HCT116 (cell line): Measurements from ENCODE around the gene CEP57. TPM values are rescaled to one million over a fixed set of nuclear protein-coding genes. Genes with fewer than 3 reads are reported as not detected.
A peak's percentile ranks its signal among the peaks of the same experiment; 100 is the strongest.

Source experiments
- ATAC-seq: fragments of 200-7000 bp; cut with Tn5 transposase; 2 replicates; pipeline ENCODE4 v1.9.1; 2020; ENCODE audit warnings: mild to moderate bottlenecking, moderate library complexity
- BruUV-seq: library from RNA; stranded (reverse); fragments of 400-500 nt; replicated peaks from 2 replicates; lab custom pipeline; 2021; lab: Mats Ljungman, UMichigan
- CTCF ChIA-PET: fragments of 300-600 bp; sonication (Branson Sonifier 250); formaldehyde crosslinking; loops from one replicate; lab custom pipeline; 2021; ENCODE audit warnings: antibody characterized with exemption; lab: Charles Lee
- POLR2A ChIA-PET: fragments of 300-600, 350-600 bp; sonication (Branson Sonifier 250); formaldehyde crosslinking; loops from one replicate; lab custom pipeline; 2021; ENCODE audit warnings: antibody characterized with exemption; lab: Charles Lee
- RAD21 ChIA-PET, 2 experiments: fragments of 300-600 bp; sonication (Branson Sonifier 250); formaldehyde crosslinking; loops; one replicate each; lab custom pipeline; 2023; ENCODE audit warnings: low total read pairs in 2 of 2; ENCODE audit not compliant: uncharacterized antibody in 2 of 2, unreplicated experiment in 2 of 2, low non-redundant PET in 1 of 2; lab: Charles Lee
- DNase-seq: peaks from one replicate; pipeline ENCODE4 v3.0.0-alpha.2; 2010; ENCODE audit warnings: low read depth, low spot score
- H2AFZ ChIP-seq: fragments of 200-600 bp; shearing (Covaris generic), sonication (generic); 2 replicates; pipeline ENCODE4 v1.6.1; 2017; ENCODE audit warnings: low read depth, mixed run types, mixed read lengths, antibody characterized with exemption, low read length; ENCODE audit not compliant: poor library complexity, severe bottlenecking
- H3K27ac ChIP-seq: 2 replicates; pipeline ENCODE4 v1.5.1; 2012; ENCODE audit warnings: low read depth, low read length
- H3K27me3 ChIP-seq: fragments of 200-600 bp; sonication (generic); 2 replicates; pipeline ENCODE4 v1.6.1; 2016; ENCODE audit warnings: mixed run types, low read length, mixed read lengths; ENCODE audit not compliant: insufficient read depth
- H3K36me3 ChIP-seq, 2 experiments: fragments of 200-500 bp in 1 of 2; fragments of 200-600 bp in 1 of 2; sonication (Bioruptor generic) in 1 of 2; sonication (generic) in 1 of 2; 2 replicates each; pipeline versions ENCODE4 v1.5.1 to v1.6.1; 2014 to 2016; ENCODE audit warnings: low read length in 2 of 2, inconsistent platforms in 1 of 2, mixed read lengths in 1 of 2, mixed run types in 1 of 2; ENCODE audit not compliant: insufficient read depth in 2 of 2, control insufficient read depth in 1 of 2
- H3K4me1 ChIP-seq, 2 experiments: fragments of 200-600 bp in 1 of 2; sonication (generic) in 1 of 2; 2 replicates each; pipeline versions ENCODE4 v1.5.1 to v1.6.1; 2012 to 2017; ENCODE audit warnings: low read length in 2 of 2, inconsistent platforms in 1 of 2, mild to moderate bottlenecking in 1 of 2, mixed read lengths in 1 of 2, mixed run types in 1 of 2, moderate library complexity in 1 of 2; ENCODE audit not compliant: insufficient read depth in 2 of 2, control insufficient read depth in 1 of 2
- H3K4me2 ChIP-seq: fragments of 200-600 bp; sonication (generic); 2 replicates; pipeline ENCODE4 v1.6.1; 2017; ENCODE audit warnings: mixed run types, low read length, mixed read lengths
- H3K4me3 ChIP-seq, 2 experiments: fragments of 200-600 bp in 1 of 2; sonication (generic) in 1 of 2; replicated peaks in 1 of 2; 2 replicates each; pipeline ENCODE4 v1.5.1; 2011 to 2016; ENCODE audit warnings: low read length in 2 of 2, control low read depth in 1 of 2, low read depth in 1 of 2, mild to moderate bottlenecking in 1 of 2, mixed read lengths in 1 of 2, mixed run types in 1 of 2
- H3K79me2 ChIP-seq: fragments of 200-600 bp; sonication (generic); 2 replicates; pipeline ENCODE4 v1.6.1; 2017; ENCODE audit warnings: mild to moderate bottlenecking, mixed run types, low read length, moderate library complexity, mixed read lengths; ENCODE audit not compliant: insufficient read depth
- H3K9ac ChIP-seq: fragments of 200-600 bp; sonication (generic); 2 replicates; pipeline ENCODE4 v1.6.1; 2016; ENCODE audit warnings: low read length, mixed read lengths
- H3K9me2 ChIP-seq: fragments of 200-600 bp; sonication (generic), shearing (Covaris generic); 2 replicates; pipeline ENCODE4 v1.6.1; 2017; ENCODE audit warnings: mixed run types, mild to moderate bottlenecking, moderate library complexity; ENCODE audit not compliant: insufficient read depth
- H3K9me3 ChIP-seq, 2 experiments: fragments of 200-500 bp in 1 of 2; fragments of 200-600 bp in 1 of 2; sonication (Bioruptor generic) in 1 of 2; sonication (generic) in 1 of 2; 2 replicates each; pipeline ENCODE4 v1.6.1; 2014 to 2017; ENCODE audit warnings: low read length in 2 of 2, mixed read lengths in 2 of 2, inconsistent platforms in 1 of 2, low read depth in 1 of 2, mild to moderate bottlenecking in 1 of 2, mixed run types in 1 of 2, moderate library complexity in 1 of 2; ENCODE audit not compliant: control insufficient read depth in 1 of 2, insufficient read depth in 1 of 2
- H4K20me1 ChIP-seq: fragments of 200-600 bp; sonication (generic), shearing (Covaris generic); 2 replicates; pipeline ENCODE4 v1.6.1; 2017; ENCODE audit warnings: mixed run types, mild to moderate bottlenecking, moderate library complexity; ENCODE audit not compliant: insufficient read depth
- CEBPB ChIP-seq: IDR thresholded peaks from 2 replicates; pipeline ENCODE4 v1.6.1; 2012; ENCODE audit warnings: low read depth
- CTCF ChIP-seq, 3 experiments: fragments of 200-600 bp in 1 of 3; sonication (generic) in 1 of 3; IDR thresholded peaks in 2 of 3; conservative IDR thresholded peaks in 1 of 3; 2 replicates each; pipeline ENCODE4 v1.5.1; 2012 to 2017; ENCODE audit warnings: low read depth in 2 of 3, low read length in 2 of 3, antibody characterized with exemption in 1 of 3, borderline replicate concordance in 1 of 3, control low read depth in 1 of 3, mild to moderate bottlenecking in 1 of 3, mixed read lengths in 1 of 3, mixed run types in 1 of 3, moderate library complexity in 1 of 3; ENCODE audit not compliant: insufficient read depth in 1 of 3
- EGR1 ChIP-seq: IDR thresholded peaks from 2 replicates; pipeline ENCODE4 v1.6.1; 2012; ENCODE audit warnings: low read depth
- EZH2 ChIP-seq: fragments of 200-600 bp; sonication (generic); IDR thresholded peaks from 2 replicates; pipeline ENCODE4 v1.6.1; 2017; ENCODE audit warnings: antibody characterized with exemption, mixed run types
- JUND ChIP-seq: IDR thresholded peaks from 2 replicates; pipeline ENCODE4 v1.6.1; 2012
- MAX ChIP-seq: IDR thresholded peaks from 2 replicates; pipeline ENCODE4 v1.6.1; 2012
- POLR2AphosphoS5 ChIP-seq: IDR thresholded peaks from 2 replicates; pipeline ENCODE4 v1.6.1; 2011; ENCODE audit warnings: mild to moderate bottlenecking, low read depth, low read length, moderate library complexity
- RAD21 ChIP-seq: IDR thresholded peaks from 2 replicates; pipeline ENCODE4 v1.6.1; 2012; ENCODE audit warnings: low read depth, mild to moderate bottlenecking
- SRF ChIP-seq: IDR thresholded peaks from 2 replicates; pipeline ENCODE4 v1.6.1; 2012; ENCODE audit warnings: low read depth
- intact Hi-C: fragments of 100-400 bp; cut with micrococcal nuclease; formaldehyde crosslinking; loops from 2 replicates; pipeline ENCODE4 v1.10.0; 2022
- total RNA-seq: library from RNA; stranded (reverse); gene quantifications from one replicate; pipeline ENCODE4 v1.2.1, GENCODE V29; 2021; ENCODE audit not compliant: unreplicated experiment

The CEP57 gene
- total RNA-seq, 1 experiment from 2014 or later: 43.3 TPM

GRCh38 chr11:95835351-95835750, 45.1 kb downstream of the CEP57 start:
- Histone ChIP-seq H3K9me2 (no peaks in the 10 kb centered on the region), H3K4me2 (no peak overlapping the region), H3K79me2 (no peaks in the 10 kb centered on the region), H3K9ac (no peak overlapping the region), H3K27ac (no peak overlapping the region), H3K4me1 (no peaks in the 10 kb centered on the region), H3K9me3 (no peaks in the 10 kb centered on the region), H3K27me3 (no peaks in the 10 kb centered on the region), H3K36me3 (peaks cover 17 to 40% of the 10 kb centered on the region in 2 experiments), H4K20me1 (no peaks in the 10 kb centered on the region), H2AFZ (no peak overlapping the region), H3K4me3 (no peak overlapping the region)
- no TSS peak for BruUV-seq
- ATAC-seq (no peak), DNase-seq (no peak)
- ChIA-PET POLR2A (interaction anchor here (0.5 to 1.0 kb wide), 2 partner anchors 46 to 557 kb away, joined by 3 to 4 read pairs; partner anchors contain the start of genes CEP57 and FAM76B), CTCF (interaction anchor here (1.0 to 2.6 kb wide), 12 partner anchors 10 to 683 kb away, joined by 3 to 29 read pairs (median 8); partner anchors contain the start of genes CCDC82, JRKL and MAML2), RAD21 (interaction anchor here in 1 of 2 experiments (0.5 to 1.5 kb wide), 2 partner anchors 317 to 508 kb away, joined by 4 to 6 read pairs; partner anchors contain the start of gene MAML2)
- no peak for TF ChIP-seq EGR1
- TF ChIP-seq SRF: no peak
- TF ChIP-seq EZH2: no peak
- intact Hi-C loops: loop anchor here (5.0 kb wide), 1 partner anchor 222 kb away; no protein-coding TSS in a partner anchor

GRCh38 chr11:95835768-95836488, 45.6 kb downstream of the CEP57 start:
- H3K27me3 ChIP-seq: no peaks in the 10 kb centered on the region
- peaks cover 18 to 39% of the 10 kb centered on the region in 2 experiments for H3K36me3 ChIP-seq
- no peak overlapping the region for H3K4me2 ChIP-seq
- H3K9me2 ChIP-seq: no peaks in the 10 kb centered on the region
- no peaks in the 10 kb centered on the region for H3K4me1 ChIP-seq
- no TSS peak for BruUV-seq
- H2AFZ ChIP-seq: no peak overlapping the region
- CTCF ChIA-PET: interaction anchor here (0.6 to 2.6 kb wide), 18 partner anchors 9 to 684 kb away, joined by 3 to 29 read pairs (median 4); partner anchors contain the start of genes CCDC82, CEP57, FAM76B and JRKL
- ATAC-seq: peak; percentile 99
- TF ChIP-seq RAD21: peak; percentile 76
- peak; percentile 66 to 96 (median 83); a peak in 5 of 6 replicates for TF ChIP-seq CTCF (IDR thresholded peaks at IDR 0.05 in 2 of 3, conservative IDR thresholded peaks at IDR 0.05 in 1 of 3; ENCODE audit: borderline replicate concordance in 1 of 3, insufficient read depth in 1 of 3, low read depth in 2 of 3, low read length in 2 of 3)
- TF ChIP-seq MAX: no peak
- TF ChIP-seq POLR2AphosphoS5: no peak
- TF ChIP-seq CEBPB: no peak
- no peak for TF ChIP-seq JUND
- TF ChIP-seq, all 23 proteins: peak for 2
- Histone ChIP-seq H3K9ac (no peak overlapping the region), H4K20me1 (no peaks in the 10 kb centered on the region), H3K4me3 (no peak overlapping the region), H3K9me3 (no peaks in the 10 kb centered on the region), H3K27ac (no peak overlapping the region), H3K79me2 (no peaks in the 10 kb centered on the region)
- POLR2A ChIA-PET: interaction anchor here (0.5 to 1.0 kb wide), 2 partner anchors 46 to 557 kb away, joined by 3 to 4 read pairs; partner anchors contain the start of genes CEP57 and FAM76B
- RAD21 ChIA-PET: interaction anchor here (0.5 to 1.5 kb wide), 3 partner anchors 317 to 507 kb away, joined by 3 to 6 read pairs (median 4); partner anchors contain the start of gene MAML2 (in 1 of the 2)
- intact Hi-C loops: loop anchor here (1.0 to 5.0 kb wide), 3 partner anchors 221 to 591 kb away; no protein-coding TSS in a partner anchor
- peak; percentile 63 for DNase-seq
